Astrocyte of the spinal cord (primary cell): ENCODE results near the gene DIP2C.
"Not testable (repeated sequence)": the region's sequence is repeated elsewhere in the genome, so short reads cannot be mapped to it uniquely, and the experiment has no call there.

Source experiments
- DNase-seq: peaks from one replicate; pipeline ENCODE4 v3.0.0; 2011; ENCODE audit warnings: low read depth, low spot score
- H3K4me3 ChIP-seq: 2 replicates; pipeline ENCODE4 v1.5.1; 2011; ENCODE audit warnings: low read depth, mild to moderate bottlenecking, low read length, moderate library complexity
- in situ Hi-C: cut with HindIII; loops from 2 replicates; pipeline ENCODE4 v1.10.0; 2017; ENCODE audit warnings: low sequenced_read_pairs
- TF ChIP-seq, protein P1 (sequence below): IDR thresholded peaks from 2 replicates; pipeline ENCODE4 v1.5.1; 2012; ENCODE audit warnings: low read depth, mild to moderate bottlenecking, low read length, inconsistent platforms

DIP2C gene

DNA sequence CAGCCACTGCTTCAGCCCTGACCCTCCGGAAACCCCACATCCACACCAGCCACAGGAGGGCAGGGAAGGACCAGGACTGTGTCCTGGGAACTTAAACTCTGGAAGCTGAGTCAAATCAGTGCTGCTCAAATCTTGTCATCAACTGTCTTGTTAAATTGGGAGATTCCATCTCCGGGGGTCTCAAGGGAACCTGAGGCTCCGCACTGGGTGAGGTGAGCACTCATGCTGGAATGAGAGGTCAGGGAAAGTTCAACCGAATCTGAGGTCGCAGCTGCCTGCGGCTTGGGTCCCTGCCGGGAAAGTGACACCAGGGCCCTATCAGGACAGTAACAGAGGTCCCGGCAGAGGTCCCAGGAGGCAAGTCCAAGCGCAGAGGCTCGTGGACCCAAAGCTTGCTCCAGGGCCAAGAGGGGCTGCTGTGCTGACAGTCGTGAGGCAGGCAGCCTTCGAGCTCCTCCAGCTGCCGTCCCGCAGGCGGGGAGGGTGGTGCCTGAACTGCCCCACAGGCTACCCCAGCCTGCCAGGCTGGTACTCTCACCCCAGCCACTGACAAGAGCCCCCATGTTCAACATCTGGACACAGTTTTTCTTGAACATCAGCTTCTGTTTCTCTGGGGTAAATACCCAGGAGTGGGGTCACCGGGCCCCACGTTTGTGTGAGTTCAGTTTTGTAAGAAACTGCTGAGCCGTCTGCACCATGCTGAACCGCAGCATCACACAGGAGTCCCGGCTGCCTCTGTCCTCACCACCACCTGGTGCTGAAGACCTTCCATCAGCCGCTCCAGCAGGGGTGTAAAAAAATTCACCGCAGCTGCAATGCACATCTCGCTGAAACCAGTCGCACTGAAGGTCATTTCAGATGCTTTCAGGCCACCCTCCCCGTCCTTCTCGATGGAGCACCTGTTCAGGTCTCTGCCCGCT lies 101.0 kb downstream of the DIP2C start:
- in situ Hi-C loops, result no loop called here
- TF ChIP-seq, protein P1, sequence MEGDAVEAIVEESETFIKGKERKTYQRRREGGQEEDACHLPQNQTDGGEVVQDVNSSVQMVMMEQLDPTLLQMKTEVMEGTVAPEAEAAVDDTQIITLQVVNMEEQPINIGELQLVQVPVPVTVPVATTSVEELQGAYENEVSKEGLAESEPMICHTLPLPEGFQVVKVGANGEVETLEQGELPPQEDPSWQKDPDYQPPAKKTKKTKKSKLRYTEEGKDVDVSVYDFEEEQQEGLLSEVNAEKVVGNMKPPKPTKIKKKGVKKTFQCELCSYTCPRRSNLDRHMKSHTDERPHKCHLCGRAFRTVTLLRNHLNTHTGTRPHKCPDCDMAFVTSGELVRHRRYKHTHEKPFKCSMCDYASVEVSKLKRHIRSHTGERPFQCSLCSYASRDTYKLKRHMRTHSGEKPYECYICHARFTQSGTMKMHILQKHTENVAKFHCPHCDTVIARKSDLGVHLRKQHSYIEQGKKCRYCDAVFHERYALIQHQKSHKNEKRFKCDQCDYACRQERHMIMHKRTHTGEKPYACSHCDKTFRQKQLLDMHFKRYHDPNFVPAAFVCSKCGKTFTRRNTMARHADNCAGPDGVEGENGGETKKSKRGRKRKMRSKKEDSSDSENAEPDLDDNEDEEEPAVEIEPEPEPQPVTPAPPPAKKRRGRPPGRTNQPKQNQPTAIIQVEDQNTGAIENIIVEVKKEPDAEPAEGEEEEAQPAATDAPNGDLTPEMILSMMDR, result peak; percentile 34
- no peak overlapping the region for H3K4me3 ChIP-seq
- DNase-seq, result peak; percentile 36

DNA sequence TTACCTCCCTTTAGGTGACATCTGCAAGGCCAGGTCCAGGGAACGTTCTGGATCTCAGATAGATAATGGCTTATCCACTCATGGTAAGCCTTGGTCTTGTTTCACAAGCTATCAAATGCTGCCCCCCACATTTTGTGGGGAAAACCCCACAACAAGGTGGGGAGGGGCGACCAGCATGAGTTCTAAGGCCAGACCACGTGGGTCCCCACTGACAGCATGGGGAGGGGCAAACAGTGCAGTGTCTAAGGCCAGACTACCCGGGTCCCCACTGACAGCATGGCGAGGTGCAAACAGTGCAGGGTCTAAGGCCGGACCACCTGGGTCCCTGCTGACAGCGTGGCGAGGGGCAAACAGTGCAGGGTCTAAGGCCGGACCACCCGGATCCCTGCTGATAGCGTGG lies 102.8 kb downstream of the DIP2C start:
- TF ChIP-seq, protein P1, result no peak
- no peak for DNase-seq
- H3K4me3 ChIP-seq, result no peak overlapping the region
- in situ Hi-C loops, result no loop called here

DNA sequence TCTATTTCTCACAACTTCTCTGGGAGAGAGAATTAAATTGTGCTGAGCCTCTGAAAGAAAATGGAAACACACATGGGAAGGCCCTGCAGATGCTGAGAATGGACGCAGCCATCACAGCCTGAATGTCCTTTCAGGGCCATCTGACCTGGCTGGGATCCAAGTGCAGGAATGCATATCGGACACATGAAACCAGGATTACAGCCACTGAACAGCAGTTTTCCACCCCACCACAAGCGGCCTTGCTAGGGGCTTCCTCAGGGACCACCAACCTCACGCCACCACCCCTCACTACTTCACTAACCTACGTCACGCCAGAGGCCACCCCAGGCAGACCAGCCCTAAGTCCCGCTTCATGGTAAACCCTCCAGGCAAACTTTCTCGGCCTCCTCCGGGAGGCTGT lies 103.3 kb downstream of the DIP2C start:
- no peak for DNase-seq
- in situ Hi-C loops, result no loop called here
- TF ChIP-seq, protein P1, result no peak

DNA sequence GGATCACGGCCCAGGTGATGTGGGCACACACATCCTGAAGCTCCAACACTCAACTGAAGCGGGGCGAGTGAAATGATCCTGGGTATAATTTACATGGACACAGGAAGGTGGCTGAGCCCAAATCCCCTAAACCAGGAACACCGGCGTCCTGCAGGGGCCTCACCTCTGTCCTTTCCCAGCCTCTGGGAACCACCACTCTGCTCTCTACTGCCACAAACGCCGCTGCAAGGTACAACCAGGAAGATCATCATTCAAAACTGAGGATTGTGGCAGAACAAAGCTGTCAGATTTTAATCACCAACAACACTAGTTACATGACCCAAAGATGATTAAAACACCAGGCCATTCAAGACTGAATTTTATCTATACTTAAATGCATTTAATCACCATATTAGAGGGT lies 104.0 kb downstream of the DIP2C start:
- no peak for DNase-seq
- TF ChIP-seq, protein P1, result no peak
- in situ Hi-C loops, result no loop called here
- no peak overlapping the region for H3K4me3 ChIP-seq

More for the DNA sequence above, 103.3 kb downstream of the DIP2C start:
- H3K4me3 ChIP-seq, result no peak overlapping the region

DNA sequence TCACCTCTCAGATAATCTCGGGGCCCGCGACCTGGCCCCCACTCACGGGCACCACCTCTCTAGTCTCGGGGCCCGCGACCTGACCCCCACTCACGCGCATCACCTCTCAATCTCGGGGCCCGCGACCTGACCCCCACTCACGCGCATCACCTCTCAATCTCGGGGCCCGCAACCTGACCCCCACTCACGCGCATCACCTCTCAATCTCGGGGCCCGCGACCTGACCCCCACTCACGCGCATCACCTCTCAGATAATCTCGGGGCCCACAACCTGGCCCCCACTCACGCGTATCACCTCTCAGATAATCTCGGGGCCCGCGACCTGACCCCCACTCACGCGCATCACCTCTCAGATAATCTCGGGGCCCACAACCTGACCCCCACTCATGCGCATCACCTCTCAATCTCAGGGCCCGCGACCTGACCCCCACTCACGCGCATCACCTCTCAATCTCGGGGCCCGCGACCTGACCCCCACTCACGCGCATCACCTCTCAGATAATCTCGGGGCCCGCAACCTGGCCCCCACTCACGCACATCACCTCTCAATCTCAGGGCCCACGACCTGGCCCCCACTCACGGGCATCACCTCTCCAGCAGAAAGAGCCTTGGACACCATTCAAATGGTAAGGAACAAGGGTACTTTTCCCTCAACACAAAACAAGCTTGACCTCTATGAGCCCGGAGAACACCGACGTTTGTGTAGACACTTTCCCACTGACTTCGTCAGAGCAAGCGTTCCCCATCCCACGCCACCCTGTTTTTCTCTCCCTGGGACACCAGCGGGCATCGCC lies 104.8 kb downstream of the DIP2C start:
- H3K4me3 ChIP-seq, in situ Hi-C loops, DNase-seq: not testable (repeated sequence)

DNA sequence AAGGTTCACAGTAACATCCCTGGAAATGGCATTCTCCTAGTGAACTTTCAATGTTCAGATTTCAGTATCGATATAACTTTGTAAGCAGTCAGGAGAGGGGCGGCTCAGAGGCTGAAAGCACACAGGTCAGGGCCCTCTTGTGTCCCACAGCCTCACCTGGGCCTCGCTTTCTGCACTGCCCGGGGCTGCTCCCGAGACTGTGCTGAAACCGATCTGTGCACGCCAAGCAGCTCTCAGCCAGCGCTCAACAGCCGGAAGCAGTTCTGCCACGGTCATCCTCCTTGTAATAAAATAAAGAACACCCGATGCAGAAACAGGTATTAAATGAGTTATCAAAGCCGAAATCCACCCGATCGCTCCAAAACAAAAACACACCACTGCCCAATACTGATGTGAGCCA lies 106.0 kb downstream of the DIP2C start:
- in situ Hi-C loops, result no loop called here
- DNase-seq, result no peak
- TF ChIP-seq, protein P1, result no peak
- H3K4me3 ChIP-seq, result no peak overlapping the region

DNA sequence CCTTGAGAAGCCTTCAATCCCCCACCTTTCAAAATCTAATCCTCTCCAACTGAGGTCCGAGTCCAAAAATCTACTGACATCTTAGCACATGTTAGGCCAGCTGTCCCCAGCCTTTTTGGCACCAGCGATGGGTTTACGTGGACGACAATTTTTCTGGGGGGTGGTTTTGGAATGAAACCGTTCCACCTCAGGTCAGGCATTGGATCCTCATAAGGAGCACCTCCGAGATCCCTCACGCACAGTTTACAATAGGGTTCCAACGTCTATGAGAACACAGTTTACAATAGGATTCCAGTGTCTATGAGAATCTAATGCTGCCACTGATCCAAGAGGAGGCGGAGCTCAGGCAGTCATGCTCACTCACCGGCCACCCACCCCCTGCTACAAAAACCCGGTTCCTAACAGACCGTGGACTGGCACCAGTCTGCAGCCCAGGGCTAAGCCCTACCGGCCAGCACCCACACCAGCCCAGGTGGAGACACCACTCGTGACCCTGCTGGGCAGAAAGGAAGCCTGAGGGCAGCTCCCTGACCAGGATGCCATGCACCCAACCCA lies 107.6 kb downstream of the DIP2C start:
- in situ Hi-C loops, result no loop called here
- no peak overlapping the region for H3K4me3 ChIP-seq
- no peak for DNase-seq
- TF ChIP-seq, protein P1, result no peak
